Nephron progenitor cell (in vitro differentiated cells): Measurements from ENCODE around the gene GZMA.

ENCODE experiments used
- DNase-seq: peaks from one replicate; pipeline ENCODE4 v3.0.0; 2021
- H3K27ac Mint-ChIP-seq: 2 replicates; pipeline ENCODE4 v1.8.0; 2021; ENCODE audit warnings: mild to moderate bottlenecking, moderate library complexity, mixed read lengths
- H3K27me3 Mint-ChIP-seq: 2 replicates; pipeline ENCODE4 v1.8.0; 2021; ENCODE audit warnings: mild to moderate bottlenecking, low read depth, mixed read lengths; ENCODE audit not compliant: poor library complexity
- H3K36me3 Mint-ChIP-seq: 2 replicates; pipeline ENCODE4 v1.8.0; 2021; ENCODE audit warnings: low read depth, mixed read lengths
- H3K4me1 Mint-ChIP-seq: 2 replicates; pipeline ENCODE4 v1.8.0; 2021; ENCODE audit warnings: mixed read lengths
- H3K4me3 Mint-ChIP-seq: 2 replicates; pipeline ENCODE4 v1.8.0; 2021; ENCODE audit warnings: mild to moderate bottlenecking, moderate library complexity, mixed read lengths
- H3K9me3 Mint-ChIP-seq: 2 replicates; pipeline ENCODE4 v1.8.0; 2021; ENCODE audit warnings: mild to moderate bottlenecking, moderate library complexity, mixed read lengths
- TF ChIP-seq, protein P1 (sequence below): fragments of 200-600 bp; sonication (generic); IDR thresholded peaks from 2 replicates; pipeline ENCODE4 v1.5.0; 2021; ENCODE audit warnings: antibody characterized with exemption

The GZMA gene

DNA sequence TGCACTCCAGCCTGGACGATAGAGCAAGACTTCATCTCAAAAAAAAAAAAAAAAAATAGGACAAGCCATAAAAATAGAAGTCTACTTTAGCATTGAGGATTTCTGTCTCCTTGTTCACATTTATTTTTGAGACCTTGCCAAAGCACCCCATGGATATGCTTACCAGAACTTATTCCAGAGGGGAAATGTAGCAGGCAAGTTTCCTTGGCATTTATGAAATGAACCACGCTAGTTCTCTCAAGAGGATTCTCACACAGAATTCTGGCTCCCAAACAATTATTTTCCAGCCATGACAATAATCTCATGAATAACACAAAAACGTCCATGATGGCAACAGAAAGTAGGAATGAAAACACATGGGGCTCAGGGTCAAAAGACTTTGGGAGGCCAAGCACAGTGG is 34.1 kb downstream of the GZMA start:
- DNase-seq = no peak

DNA sequence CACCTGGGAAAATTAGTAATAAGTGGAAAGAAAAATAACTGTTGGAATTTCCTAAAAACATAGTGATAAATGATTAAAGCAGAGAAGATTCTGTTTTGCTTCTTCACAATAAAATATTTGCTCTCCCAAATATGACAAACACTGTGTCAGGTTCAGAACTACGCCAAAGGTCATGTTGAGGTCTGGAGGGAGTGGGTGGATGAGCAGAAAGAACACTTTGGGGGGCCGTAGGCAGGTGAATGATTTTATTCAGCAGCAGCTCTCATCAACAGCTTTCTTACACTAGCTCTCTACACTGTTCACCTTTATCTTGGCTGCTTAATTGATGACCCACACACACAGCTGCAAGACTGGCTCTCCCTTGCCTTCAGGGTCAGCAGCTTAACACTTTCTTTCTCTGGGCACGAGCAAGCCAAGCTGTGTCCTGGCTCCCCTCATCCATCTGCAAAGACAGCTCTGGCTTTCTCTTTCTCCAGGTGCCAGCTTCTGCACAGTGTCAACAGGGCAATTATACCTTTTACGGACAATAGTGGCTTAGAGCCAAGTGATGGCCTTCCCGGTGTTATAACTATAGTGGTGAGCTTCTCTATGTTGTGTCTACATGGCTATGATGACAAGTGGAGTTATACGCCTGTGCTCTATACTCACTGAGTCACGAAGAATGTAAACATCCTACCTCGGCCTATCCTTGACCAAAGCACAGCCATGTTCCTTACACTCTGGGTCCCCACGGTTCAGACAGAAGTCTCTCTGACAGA is 38.6 kb downstream of the GZMA start:
- Mint-ChIP-seq H3K4me3 (no peak overlapping the region), H3K9me3 (no peaks in the 10 kb centered on the region), H3K27me3 (peaks cover 7% of the 10 kb centered on the region), H3K36me3 (no peaks in the 10 kb centered on the region), H3K27ac (peak overlapping the region; percentile 5), H3K4me1 (peaks cover 6% of the 10 kb centered on the region)
- DNase-seq = no peak
- TF ChIP-seq, protein P1, sequence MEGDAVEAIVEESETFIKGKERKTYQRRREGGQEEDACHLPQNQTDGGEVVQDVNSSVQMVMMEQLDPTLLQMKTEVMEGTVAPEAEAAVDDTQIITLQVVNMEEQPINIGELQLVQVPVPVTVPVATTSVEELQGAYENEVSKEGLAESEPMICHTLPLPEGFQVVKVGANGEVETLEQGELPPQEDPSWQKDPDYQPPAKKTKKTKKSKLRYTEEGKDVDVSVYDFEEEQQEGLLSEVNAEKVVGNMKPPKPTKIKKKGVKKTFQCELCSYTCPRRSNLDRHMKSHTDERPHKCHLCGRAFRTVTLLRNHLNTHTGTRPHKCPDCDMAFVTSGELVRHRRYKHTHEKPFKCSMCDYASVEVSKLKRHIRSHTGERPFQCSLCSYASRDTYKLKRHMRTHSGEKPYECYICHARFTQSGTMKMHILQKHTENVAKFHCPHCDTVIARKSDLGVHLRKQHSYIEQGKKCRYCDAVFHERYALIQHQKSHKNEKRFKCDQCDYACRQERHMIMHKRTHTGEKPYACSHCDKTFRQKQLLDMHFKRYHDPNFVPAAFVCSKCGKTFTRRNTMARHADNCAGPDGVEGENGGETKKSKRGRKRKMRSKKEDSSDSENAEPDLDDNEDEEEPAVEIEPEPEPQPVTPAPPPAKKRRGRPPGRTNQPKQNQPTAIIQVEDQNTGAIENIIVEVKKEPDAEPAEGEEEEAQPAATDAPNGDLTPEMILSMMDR = no peak

More for the DNA sequence above, 34.1 kb downstream of the GZMA start:
- Mint-ChIP-seq H3K27me3 (no peaks in the 10 kb centered on the region), H3K4me3 (no peak overlapping the region), H3K4me1 (peaks cover 6% of the 10 kb centered on the region), H3K9me3 (peaks cover 6% of the 10 kb centered on the region), H3K27ac (no peak overlapping the region), H3K36me3 (no peaks in the 10 kb centered on the region)
- TF ChIP-seq, protein P1 = no peak

DNA sequence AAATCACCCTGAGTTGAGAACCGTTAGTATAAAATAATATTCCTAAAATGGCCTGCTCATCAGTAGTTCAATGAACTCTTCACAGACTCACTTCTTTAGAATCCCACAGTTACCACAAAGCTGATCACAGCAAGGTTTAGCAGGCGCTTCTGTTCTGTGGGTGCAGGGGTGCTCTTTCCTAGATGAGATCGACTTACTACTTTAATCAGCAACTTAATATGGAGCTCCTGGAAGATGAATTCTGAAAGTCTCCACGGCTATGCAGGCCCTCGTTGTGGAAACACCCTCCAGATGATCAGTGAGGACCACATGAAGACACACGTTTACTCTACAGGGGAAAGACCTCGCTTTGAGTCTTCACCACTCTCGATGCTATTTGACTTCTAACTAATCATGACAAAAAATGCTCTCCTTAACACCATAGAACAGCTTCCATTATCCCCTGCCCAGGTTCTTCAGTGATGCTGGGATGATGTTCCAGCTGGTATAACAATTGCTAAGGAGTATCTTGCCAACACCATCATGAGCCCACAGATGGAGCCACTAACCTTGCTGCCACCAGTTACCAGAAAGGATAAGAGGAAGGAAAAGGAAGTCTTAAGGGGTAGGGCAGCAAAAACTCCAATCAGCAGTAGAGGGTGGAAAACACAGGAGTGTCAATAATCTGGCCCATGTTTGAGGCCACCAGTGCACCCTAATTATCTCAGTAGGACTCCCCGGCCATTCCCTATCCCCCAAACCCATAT is 39.7 kb downstream of the GZMA start:
- Mint-ChIP-seq H3K27ac (no peak overlapping the region), H3K4me3 (no peak overlapping the region), H3K27me3 (peaks cover 7% of the 10 kb centered on the region), H3K4me1 (peaks cover 12% of the 10 kb centered on the region), H3K9me3 (no peaks in the 10 kb centered on the region), H3K36me3 (no peaks in the 10 kb centered on the region)
- TF ChIP-seq, protein P1 = no peak
- no peak for DNase-seq

DNA sequence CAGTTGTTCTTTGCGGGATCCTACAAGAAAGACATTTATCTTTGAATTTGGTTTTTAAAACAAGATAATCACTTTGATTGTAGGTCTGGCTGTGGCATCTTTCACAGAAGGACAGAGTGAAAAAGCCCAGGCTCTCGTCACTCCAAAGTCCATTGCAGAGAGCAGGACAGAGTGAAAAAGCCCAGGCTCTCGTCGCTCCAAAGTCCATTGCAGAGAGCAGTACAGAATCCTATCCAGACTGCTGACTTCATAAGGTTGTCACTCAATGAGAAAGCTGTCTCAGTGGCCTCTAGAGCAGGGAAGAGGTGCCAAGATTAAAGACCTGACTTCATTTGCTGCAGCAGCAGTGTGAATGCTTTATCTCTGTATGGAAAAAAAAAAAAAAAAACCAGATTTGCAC is 41.2 kb downstream of the GZMA start:
- H3K4me1 Mint-ChIP-seq = peaks cover 12% of the 10 kb centered on the region
- H3K4me3 Mint-ChIP-seq = no peak overlapping the region
- no peak overlapping the region for H3K27ac Mint-ChIP-seq
- TF ChIP-seq, protein P1 = no peak
- H3K9me3 Mint-ChIP-seq = no peaks in the 10 kb centered on the region
- no peaks in the 10 kb centered on the region for H3K36me3 Mint-ChIP-seq
- no peak for DNase-seq
- H3K27me3 Mint-ChIP-seq = peaks cover 7% of the 10 kb centered on the region

DNA sequence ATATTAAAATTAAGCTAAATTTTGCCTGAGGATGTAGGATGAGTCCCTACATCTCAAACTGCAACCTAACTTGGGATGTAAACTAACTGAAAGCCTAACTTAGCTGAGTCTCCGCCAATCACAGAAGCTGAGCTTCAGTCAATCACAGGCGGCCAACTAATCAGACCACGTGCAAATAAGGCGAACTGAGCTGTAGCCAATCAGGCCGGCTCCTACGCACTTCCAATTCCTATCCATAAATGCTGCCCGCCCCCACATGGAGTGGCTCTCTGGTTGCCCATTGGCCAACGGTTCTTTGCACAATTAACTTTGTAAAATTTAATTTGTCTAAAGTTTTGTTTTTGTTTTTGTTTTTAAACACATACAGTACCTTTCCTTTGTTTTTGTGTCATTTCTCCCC is 43.6 kb downstream of the GZMA start:
- TF ChIP-seq, protein P1 = no peak
- H3K27me3 Mint-ChIP-seq = peaks cover 16% of the 10 kb centered on the region
- H3K36me3 Mint-ChIP-seq = no peaks in the 10 kb centered on the region
- no peak for DNase-seq
- no peak overlapping the region for H3K27ac Mint-ChIP-seq
- no peaks in the 10 kb centered on the region for H3K9me3 Mint-ChIP-seq
- peaks cover 9% of the 10 kb centered on the region for H3K4me1 Mint-ChIP-seq
- no peak overlapping the region for H3K4me3 Mint-ChIP-seq
